ENCODE results near the gene KRT6B.

The KRT6B gene

DNA sequence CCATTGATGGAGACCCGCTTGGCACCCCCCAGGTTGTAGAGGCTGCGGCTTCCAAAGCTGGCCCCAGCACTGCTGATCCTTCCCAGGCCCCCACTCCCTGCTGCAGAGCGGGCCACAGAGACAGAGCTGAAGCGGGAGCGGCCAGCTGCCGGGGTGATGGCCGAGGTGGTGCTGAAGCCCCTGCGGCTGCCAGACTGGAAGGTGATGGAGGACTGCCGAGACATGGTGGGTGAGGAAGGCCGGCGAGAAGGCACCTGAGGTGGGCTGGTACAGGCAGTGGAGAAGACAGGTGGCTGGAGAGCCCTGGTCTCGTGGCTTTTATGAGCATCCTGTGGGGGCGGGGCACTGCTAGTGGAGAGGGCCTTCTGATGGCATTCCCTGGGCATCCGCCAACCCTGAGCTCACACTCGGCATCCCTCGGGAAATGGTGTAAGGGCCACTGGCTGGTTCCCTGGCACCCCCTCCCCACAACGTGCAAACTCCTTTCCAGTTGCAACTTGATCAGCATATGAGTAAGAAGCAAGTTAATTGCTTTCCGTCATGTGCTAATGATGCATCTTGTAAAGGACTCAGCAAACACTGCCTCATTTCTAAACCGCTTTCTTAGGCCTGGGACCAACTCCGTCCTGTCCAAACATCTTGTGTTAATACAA lies 17.7 kb downstream of the KRT6B start, which contains the start of gene KRT75 (continued):
- TF ChIP-seq IKZF3 (tag by site-specific recombination; IDR thresholded peaks at IDR 0.05) (no peak), ZFP37 (tag by site-specific recombination; IDR thresholded peaks at IDR 0.05) (no peak), ZNF501 (tag by site-specific recombination; IDR thresholded peaks at IDR 0.05) (no peak), OSR2 (tag by site-specific recombination; IDR thresholded peaks at IDR 0.05) (peak; percentile 27; the same call in 1 of the 2 replicates), ZNF19 (tag by site-specific recombination; IDR thresholded peaks at IDR 0.05; ENCODE audit: low read depth) (no peak), ZNF776 (tag by site-specific recombination; IDR thresholded peaks at IDR 0.05; ENCODE audit: borderline replicate concordance) (no peak), OVOL3 (tag by site-specific recombination; IDR thresholded peaks at IDR 0.05) (no peak), ZNF610 (tag by site-specific recombination; IDR thresholded peaks at IDR 0.05; ENCODE audit: borderline replicate concordance) (no peak), ZNF416 (tag by site-specific recombination; IDR thresholded peaks at IDR 0.05) (no peak), ZNF629 (tag by site-specific recombination; IDR thresholded peaks at IDR 0.05) (peak; percentile 94), SP7 (tag by site-specific recombination; IDR thresholded peaks at IDR 0.05) (peak; percentile 35; the same call in 1 of the 2 replicates), ZNF366 (tag by site-specific recombination; conservative IDR thresholded peaks at IDR 0.05) (peak; percentile 93), BCL11B (tag by site-specific recombination; IDR thresholded peaks at IDR 0.05; ENCODE audit: low read depth) (no peak), ZNF248 (tag by site-specific recombination; IDR thresholded peaks at IDR 0.05) (no peak), KLF16 (tag by site-specific recombination; IDR thresholded peaks at IDR 0.05) (no peak; the same call in 1 of the 2 replicates), GLIS2 (tag by site-specific recombination; IDR thresholded peaks at IDR 0.05) (peak; percentile 55), ZNF837 (tag by site-specific recombination; IDR thresholded peaks at IDR 0.05) (no peak), ZNF623 (tag by site-specific recombination; IDR thresholded peaks at IDR 0.05) (no peak), ZNF350 (tag by site-specific recombination; IDR thresholded peaks at IDR 0.05) (no peak), REPIN1 (tag by site-specific recombination; IDR thresholded peaks at IDR 0.05; ENCODE audit: low read depth) (no peak), ZEB2 (tag by site-specific recombination; IDR thresholded peaks at IDR 0.05) (peak; percentile 88), HOXA7 (CRISPR knock-in tag; IDR thresholded peaks at IDR 0.05; ENCODE audit: borderline replicate concordance) (no peak), ZNF544 (tag by site-specific recombination; IDR thresholded peaks at IDR 0.05) (no peak), ZNF266 (tag by site-specific recombination; IDR thresholded peaks at IDR 0.05; ENCODE audit: low read depth) (no peak), ZNF16 (tag by site-specific recombination; IDR thresholded peaks at IDR 0.05; ENCODE audit: low read depth) (no peak), YY2 (tag by site-specific recombination; IDR thresholded peaks at IDR 0.05) (no peak), ZNF473 (tag by site-specific recombination; IDR thresholded peaks at IDR 0.05) (no peak), ZNF654 (tag by site-specific recombination; IDR thresholded peaks at IDR 0.05; ENCODE audit: low read depth) (no peak), ZNF133 (tag by site-specific recombination; IDR thresholded peaks at IDR 0.05) (no peak), ZNF585B (tag by site-specific recombination; IDR thresholded peaks at IDR 0.05) (no peak)
- TF ChIP-seq, protein P1, sequence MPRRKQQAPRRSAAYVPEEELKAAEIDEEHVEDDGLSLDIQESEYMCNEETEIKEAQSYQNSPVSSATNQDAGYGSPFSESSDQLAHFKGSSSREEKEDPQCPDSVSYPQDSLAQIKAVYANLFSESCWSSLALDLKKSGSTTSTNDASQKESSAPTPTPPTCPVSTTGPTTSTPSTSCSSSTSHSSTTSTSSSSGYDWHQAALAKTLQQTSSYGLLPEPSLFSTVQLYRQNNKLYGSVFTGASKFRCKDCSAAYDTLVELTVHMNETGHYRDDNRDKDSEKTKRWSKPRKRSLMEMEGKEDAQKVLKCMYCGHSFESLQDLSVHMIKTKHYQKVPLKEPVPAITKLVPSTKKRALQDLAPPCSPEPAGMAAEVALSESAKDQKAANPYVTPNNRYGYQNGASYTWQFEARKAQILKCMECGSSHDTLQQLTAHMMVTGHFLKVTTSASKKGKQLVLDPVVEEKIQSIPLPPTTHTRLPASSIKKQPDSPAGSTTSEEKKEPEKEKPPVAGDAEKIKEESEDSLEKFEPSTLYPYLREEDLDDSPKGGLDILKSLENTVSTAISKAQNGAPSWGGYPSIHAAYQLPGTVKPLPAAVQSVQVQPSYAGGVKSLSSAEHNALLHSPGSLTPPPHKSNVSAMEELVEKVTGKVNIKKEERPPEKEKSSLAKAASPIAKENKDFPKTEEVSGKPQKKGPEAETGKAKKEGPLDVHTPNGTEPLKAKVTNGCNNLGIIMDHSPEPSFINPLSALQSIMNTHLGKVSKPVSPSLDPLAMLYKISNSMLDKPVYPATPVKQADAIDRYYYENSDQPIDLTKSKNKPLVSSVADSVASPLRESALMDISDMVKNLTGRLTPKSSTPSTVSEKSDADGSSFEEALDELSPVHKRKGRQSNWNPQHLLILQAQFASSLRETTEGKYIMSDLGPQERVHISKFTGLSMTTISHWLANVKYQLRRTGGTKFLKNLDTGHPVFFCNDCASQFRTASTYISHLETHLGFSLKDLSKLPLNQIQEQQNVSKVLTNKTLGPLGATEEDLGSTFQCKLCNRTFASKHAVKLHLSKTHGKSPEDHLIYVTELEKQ (tag by site-specific recombination; IDR thresholded peaks at IDR 0.05; ENCODE audit: borderline replicate concordance) = peak; percentile 81; the same call in 1 of the 2 replicates
- TF ChIP-seq, protein P2, sequence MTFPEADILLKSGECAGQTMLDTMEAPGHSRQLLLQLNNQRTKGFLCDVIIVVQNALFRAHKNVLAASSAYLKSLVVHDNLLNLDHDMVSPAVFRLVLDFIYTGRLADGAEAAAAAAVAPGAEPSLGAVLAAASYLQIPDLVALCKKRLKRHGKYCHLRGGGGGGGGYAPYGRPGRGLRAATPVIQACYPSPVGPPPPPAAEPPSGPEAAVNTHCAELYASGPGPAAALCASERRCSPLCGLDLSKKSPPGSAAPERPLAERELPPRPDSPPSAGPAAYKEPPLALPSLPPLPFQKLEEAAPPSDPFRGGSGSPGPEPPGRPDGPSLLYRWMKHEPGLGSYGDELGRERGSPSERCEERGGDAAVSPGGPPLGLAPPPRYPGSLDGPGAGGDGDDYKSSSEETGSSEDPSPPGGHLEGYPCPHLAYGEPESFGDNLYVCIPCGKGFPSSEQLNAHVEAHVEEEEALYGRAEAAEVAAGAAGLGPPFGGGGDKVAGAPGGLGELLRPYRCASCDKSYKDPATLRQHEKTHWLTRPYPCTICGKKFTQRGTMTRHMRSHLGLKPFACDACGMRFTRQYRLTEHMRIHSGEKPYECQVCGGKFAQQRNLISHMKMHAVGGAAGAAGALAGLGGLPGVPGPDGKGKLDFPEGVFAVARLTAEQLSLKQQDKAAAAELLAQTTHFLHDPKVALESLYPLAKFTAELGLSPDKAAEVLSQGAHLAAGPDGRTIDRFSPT (tag by site-specific recombination; IDR thresholded peaks at IDR 0.05) = peak; percentile 58; the same call in 1 of the 2 replicates
- TF ChIP-seq, protein P3, sequence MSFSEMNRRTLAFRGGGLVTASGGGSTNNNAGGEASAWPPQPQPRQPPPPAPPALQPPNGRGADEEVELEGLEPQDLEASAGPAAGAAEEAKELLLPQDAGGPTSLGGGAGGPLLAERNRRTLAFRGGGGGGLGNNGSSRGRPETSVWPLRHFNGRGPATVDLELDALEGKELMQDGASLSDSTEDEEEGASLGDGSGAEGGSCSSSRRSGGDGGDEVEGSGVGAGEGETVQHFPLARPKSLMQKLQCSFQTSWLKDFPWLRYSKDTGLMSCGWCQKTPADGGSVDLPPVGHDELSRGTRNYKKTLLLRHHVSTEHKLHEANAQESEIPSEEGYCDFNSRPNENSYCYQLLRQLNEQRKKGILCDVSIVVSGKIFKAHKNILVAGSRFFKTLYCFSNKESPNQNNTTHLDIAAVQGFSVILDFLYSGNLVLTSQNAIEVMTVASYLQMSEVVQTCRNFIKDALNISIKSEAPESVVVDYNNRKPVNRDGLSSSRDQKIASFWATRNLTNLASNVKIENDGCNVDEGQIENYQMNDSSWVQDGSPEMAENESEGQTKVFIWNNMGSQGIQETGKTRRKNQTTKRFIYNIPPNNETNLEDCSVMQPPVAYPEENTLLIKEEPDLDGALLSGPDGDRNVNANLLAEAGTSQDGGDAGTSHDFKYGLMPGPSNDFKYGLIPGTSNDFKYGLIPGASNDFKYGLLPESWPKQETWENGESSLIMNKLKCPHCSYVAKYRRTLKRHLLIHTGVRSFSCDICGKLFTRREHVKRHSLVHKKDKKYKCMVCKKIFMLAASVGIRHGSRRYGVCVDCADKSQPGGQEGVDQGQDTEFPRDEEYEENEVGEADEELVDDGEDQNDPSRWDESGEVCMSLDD (tag by site-specific recombination; IDR thresholded peaks at IDR 0.05) = no peak
- TF ChIP-seq, protein P4, sequence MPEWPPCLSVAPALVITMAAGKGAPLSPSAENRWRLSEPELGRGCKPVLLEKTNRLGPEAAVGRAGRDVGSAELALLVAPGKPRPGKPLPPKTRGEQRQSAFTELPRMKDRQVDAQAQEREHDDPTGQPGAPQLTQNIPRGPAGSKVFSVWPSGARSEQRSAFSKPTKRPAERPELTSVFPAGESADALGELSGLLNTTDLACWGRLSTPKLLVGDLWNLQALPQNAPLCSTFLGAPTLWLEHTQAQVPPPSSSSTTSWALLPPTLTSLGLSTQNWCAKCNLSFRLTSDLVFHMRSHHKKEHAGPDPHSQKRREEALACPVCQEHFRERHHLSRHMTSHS (tag by site-specific recombination; IDR thresholded peaks at IDR 0.05) = no peak

Measured in HEK293 (cell line).